ENCODE results near the gene SPC24. TPM values are rescaled to one million over a fixed set of nuclear protein-coding genes. Genes with fewer than 3 reads are reported as not detected.

SPC24 gene
- total RNA-seq, 1 donor, result 39.7 TPM

DNA sequence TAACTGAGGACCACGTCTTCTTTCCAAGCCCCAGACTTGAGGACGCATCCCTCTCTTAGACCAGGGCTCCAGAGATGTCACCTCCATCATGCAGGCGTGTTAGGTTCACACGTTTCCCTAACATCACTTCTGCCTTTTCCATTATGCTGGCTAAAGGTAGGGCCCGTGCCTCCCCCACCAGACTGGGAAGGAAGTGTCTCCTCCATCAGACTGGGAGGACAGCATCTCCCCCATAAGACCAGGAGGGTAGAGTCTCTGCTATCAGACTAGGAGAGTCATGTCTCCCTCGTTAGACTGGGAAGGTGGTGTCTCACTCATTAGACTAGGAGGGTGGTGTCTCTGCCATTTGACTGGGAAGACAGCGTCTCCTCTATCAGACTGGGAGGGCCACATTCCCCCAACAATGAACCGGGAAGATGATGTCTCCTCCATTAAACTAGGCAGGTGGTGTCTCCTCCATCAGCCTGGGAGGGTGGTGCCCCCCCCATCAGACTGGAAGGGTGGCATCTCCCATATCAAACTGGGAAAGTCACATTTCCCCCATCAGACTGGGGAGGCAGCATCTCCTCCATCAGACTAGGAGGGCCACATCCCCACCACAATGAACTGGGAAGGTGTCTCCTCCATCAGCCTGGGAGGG lies 18.1 kb upstream of the SPC24 start:
- DNase-seq (ENCODE audit: low read depth), result no peak
- H3K4me3 ChIP-seq (ENCODE audit: low read depth, low read length), result no peak overlapping the region
- TF ChIP-seq, protein P1, sequence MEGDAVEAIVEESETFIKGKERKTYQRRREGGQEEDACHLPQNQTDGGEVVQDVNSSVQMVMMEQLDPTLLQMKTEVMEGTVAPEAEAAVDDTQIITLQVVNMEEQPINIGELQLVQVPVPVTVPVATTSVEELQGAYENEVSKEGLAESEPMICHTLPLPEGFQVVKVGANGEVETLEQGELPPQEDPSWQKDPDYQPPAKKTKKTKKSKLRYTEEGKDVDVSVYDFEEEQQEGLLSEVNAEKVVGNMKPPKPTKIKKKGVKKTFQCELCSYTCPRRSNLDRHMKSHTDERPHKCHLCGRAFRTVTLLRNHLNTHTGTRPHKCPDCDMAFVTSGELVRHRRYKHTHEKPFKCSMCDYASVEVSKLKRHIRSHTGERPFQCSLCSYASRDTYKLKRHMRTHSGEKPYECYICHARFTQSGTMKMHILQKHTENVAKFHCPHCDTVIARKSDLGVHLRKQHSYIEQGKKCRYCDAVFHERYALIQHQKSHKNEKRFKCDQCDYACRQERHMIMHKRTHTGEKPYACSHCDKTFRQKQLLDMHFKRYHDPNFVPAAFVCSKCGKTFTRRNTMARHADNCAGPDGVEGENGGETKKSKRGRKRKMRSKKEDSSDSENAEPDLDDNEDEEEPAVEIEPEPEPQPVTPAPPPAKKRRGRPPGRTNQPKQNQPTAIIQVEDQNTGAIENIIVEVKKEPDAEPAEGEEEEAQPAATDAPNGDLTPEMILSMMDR (IDR thresholded peaks at IDR 0.05; ENCODE audit: insufficient read depth, low read depth, low read length), result no peak

DNA sequence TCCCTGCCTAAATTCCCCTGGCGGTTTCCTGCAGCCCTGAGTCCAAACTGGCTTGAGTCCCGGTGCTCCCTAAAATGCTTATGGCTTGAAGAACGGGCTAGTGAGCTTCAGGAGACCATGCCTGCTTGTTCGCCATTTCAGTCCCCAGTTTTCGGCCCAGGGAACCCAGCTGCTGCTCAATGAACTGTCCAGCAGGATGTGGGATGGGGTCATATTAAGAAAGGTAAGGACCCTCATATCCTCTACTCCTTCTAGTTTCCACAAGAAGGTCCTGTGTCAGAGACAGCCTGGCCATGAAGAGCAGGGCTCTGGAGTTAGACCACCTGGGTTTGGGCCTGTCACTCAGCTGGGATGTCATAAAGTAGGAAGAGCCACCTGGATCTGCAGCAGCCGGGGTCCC lies 17.0 kb upstream of the SPC24 start:
- no peak for DNase-seq (ENCODE audit: low read depth)
- TF ChIP-seq, protein P1 (IDR thresholded peaks at IDR 0.05; ENCODE audit: insufficient read depth, low read depth, low read length), result no peak
- no peak overlapping the region for H3K4me3 ChIP-seq (ENCODE audit: low read depth, low read length)

DNA sequence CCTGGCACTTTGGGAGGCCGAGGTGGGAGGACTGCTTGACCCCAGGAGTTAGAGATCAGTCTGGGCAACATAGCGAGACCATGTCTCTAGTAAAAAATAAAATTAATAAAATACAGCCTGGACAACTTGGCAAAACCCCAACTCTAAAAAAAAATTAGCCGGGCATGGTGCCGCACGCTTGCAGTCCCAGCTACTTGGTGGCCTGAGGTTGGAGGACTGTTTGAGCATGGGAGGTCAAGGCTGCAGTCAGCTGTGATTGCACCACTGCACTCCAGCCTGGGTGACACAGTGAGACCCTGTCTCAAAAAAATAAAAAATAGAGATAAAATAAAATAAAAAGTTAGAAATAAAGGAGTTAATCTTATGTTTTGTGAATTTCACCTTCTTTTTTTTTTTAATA lies 15.6 kb upstream of the SPC24 start:
- TF ChIP-seq, protein P1 (IDR thresholded peaks at IDR 0.05; ENCODE audit: insufficient read depth, low read depth, low read length), result no peak
- H3K4me3 ChIP-seq (ENCODE audit: low read depth, low read length), result no peak overlapping the region
- DNase-seq (ENCODE audit: low read depth), result no peak

DNA sequence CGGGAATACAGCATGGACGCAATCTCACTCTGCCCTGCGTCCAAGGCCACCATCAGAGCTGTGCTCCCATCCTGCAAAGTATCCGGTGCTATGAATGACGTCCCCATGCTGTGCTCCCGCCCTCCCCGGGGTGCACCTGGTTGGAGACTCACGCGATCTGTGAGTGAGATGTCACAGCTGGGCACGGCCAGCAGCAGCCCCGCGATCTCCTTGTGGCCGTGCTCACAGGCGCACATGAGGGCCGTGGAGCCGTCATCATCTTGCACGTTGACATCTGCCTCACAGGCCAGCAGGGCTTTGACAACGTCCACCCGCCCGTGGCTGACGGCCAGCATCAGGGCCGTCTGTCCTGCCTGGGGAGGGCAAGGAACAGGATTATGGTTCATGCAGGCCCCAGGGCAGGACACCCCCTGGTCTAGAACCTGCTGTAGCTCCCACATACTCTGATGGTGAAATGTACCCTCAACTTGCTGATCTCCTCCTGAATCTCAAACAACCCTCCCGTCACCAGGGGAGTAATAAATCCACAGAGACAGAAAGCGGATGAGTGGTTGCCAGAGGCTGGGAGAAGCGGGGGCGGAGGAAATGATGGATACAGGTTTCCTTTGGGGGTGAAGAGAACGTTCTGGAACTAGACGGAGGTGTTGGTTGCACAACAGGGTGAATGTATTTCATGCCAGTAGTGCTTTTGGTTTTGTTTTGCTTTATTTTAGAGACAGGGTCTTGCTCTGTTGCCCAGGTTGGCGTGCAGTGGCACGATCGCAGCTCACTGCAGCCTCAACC lies 14.5 kb upstream of the SPC24 start:
- peak; percentile 77 for DNase-seq (ENCODE audit: low read depth)
- TF ChIP-seq, protein P1 (IDR thresholded peaks at IDR 0.05; ENCODE audit: insufficient read depth, low read depth, low read length), result no peak
- H3K4me3 ChIP-seq (ENCODE audit: low read depth, low read length), result no peak overlapping the region

DNA sequence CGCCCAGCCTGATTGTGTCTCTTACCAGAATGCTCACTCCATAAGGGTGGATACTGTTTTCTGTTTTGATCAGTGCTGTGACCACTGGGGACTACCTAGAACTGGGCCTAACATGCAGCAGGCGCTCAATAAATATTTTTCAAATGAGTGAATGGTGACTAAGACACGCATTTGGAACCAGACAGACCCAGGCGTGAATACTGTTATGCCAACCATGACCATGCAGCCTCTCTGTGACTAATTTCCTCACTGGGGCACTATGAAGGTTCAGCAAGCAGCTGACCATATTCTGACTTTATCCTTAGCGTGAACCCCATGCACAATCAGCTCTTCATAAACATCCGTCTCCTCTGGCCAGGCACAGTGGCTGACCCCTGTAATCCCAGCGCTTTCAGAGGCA lies 13.0 kb upstream of the SPC24 start:
- DNase-seq (ENCODE audit: low read depth), result peak; percentile 95
- no peak overlapping the region for H3K4me3 ChIP-seq (ENCODE audit: low read depth, low read length)
- TF ChIP-seq, protein P1 (IDR thresholded peaks at IDR 0.05; ENCODE audit: insufficient read depth, low read depth, low read length), result no peak

DNA sequence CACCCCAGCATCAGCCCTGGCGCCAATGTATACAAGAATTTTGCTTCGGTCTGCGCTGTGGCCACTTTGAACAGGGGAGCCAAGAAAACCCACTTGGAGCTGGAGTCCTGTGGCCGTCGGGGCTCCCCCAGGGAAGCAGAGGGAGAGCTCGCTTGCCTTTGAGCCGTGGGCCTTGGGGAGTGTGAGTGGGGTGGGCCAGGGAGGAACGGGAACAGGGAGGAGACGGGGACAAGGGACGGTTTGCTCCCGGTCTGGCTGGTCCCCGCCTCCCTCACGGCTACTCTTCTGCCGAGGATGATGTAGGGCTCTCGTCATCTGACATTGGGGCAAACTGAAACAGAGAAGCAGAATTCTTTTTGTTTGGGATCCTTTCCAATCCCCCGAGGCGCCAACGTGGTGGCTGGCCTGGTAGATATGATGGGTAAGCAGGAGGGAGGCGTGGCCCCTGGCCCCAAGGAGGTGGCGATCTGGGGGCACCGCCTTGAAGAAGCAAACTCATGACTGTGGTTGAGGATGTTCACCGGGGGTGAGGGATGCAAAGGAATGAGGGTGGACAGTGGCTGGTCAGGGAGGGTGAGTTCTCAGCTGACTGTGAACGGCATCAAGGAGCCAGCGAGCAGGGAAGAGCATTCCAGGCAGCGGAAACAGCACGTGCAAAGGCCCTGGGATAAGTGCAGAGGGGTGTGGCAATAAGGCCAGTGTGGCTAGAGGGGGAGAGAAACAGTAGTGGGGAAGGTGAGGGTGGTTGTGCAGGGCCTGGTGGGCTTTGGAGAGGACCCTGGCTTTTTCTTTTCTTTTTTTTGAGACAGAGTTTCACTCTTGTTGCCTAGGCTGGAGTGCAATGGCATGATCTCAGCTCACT lies 10.9 kb upstream of the SPC24 start:
- TF ChIP-seq, protein P1 (IDR thresholded peaks at IDR 0.05; ENCODE audit: insufficient read depth, low read depth, low read length), result no peak
- no peak overlapping the region for H3K4me3 ChIP-seq (ENCODE audit: low read depth, low read length)
- peak; percentile 84 for DNase-seq (ENCODE audit: low read depth)
